NCI-H2196 treated with DMSO at 0.1 percent for 48 hours (cell line): ENCODE data around the gene RGP1.

ENCODE experiments used
- DNase-seq: peaks from one replicate; lab custom pipeline; 2025; ENCODE audit not compliant: unreplicated experiment; lab: John Stamatoyannopoulos, UW

Gene RGP1

GRCh38 chr9:35743452-35743851 lies 5.6 kb upstream of the RGP1 start:
- no peak for DNase-seq

GRCh38 chr9:35743880-35744518 lies 5.1 kb upstream of the RGP1 start:
- DNase-seq: no peak

- DNase-seq: no peak
Observed at GRCh38 chr9:35745569-35745968, 3.5 kb upstream of the RGP1 start.

- no peak for DNase-seq
Observed at GRCh38 chr9:35746583-35746982, 2.5 kb upstream of the RGP1 start.

- no peak for DNase-seq
Observed at GRCh38 chr9:35748242-35748857, 737 bp upstream of the RGP1 start.

- DNase-seq: peak; percentile 21
Observed at GRCh38 chr9:35749515-35750255, 598 bp downstream of the RGP1 start.

- no peak for DNase-seq
Observed at GRCh38 chr9:35750256-35750531, 1.1 kb downstream of the RGP1 start.

- DNase-seq: no peak
Observed at GRCh38 chr9:35753466-35753865, 4.4 kb downstream of the RGP1 start.

- DNase-seq: no peak
Observed at GRCh38 chr9:35754264-35754663, 5.2 kb downstream of the RGP1 start, which contains the start of gene MSMP. Gene MSMP (minus strand): TSS chr9:35754276. CDS start chr9:35754129, 147 bp downstream.

- no peak for DNase-seq
Observed at GRCh38 chr9:35755071-35755470, 6.0 kb downstream of the RGP1 start.

GRCh38 chr9:35756275-35757225 lies 7.5 kb downstream of the RGP1 start:
- DNase-seq: peak; percentile 57

- DNase-seq: peak; percentile 67
Observed at GRCh38 chr9:35757226-35757891, 8.3 kb downstream of the RGP1 start.

- DNase-seq: no peak
Observed at GRCh38 chr9:35757892-35758275, 8.8 kb downstream of the RGP1 start.

GRCh38 chr9:35758475-35759050 lies 9.5 kb downstream of the RGP1 start:
- no peak for DNase-seq

- no peak for DNase-seq
Observed at GRCh38 chr9:35759795-35760194, 10.7 kb downstream of the RGP1 start.

- peak; percentile 65 for DNase-seq
Observed at GRCh38 chr9:35760651-35761050, 11.6 kb downstream of the RGP1 start.

- DNase-seq: no peak
Observed at GRCh38 chr9:35763181-35763580, 14.1 kb downstream of the RGP1 start.

GRCh38 chr9:35763803-35764202 lies 14.7 kb downstream of the RGP1 start:
- no peak for DNase-seq

GRCh38 chr9:35766997-35767396 lies 17.9 kb downstream of the RGP1 start:
- no peak for DNase-seq

- no peak for DNase-seq
Observed at GRCh38 chr9:35767458-35767857, 18.4 kb downstream of the RGP1 start.
